Keratinocyte (primary cell): ENCODE measurements around the gene DTD1. TPM values are rescaled to one million over a fixed set of nuclear protein-coding genes. Genes with fewer than 3 reads are reported as not detected.

Source experiments
- DNase-seq: peaks from one replicate; pipeline ENCODE4 v3.0.0-alpha.2; 2011; ENCODE audit warnings: low read depth, missing footprints, low spot score
- FAIRE-seq: peaks from 2 replicates; lab custom pipeline; 2011; peaks lifted over from hg19 to GRCh38; lab: Jason Lieb, UNC
- H2AFZ ChIP-seq: 2 replicates; pipeline ENCODE4 v1.6.0; 2012; ENCODE audit warnings: low read length, control low read depth, inconsistent platforms; ENCODE audit not compliant: control insufficient read depth
- H3K27ac ChIP-seq: 2 replicates; pipeline ENCODE4 v1.5.1; 2011; ENCODE audit warnings: low read length; ENCODE audit not compliant: control insufficient read depth, insufficient read depth
- H3K27me3 ChIP-seq: 3 replicates; pipeline ENCODE4 v1.6.0; 2011; ENCODE audit warnings: low read length; ENCODE audit not compliant: control insufficient read depth, insufficient read depth; ENCODE audit errors: extremely low read depth
- H3K36me3 ChIP-seq, 2 experiments: 2 replicates in 1 of 2; 3 replicates in 1 of 2; pipeline ENCODE4 v1.5.1; 2011; ENCODE audit warnings: low read length in 2 of 2, mild to moderate bottlenecking in 1 of 2; ENCODE audit not compliant: control insufficient read depth in 2 of 2, insufficient read depth in 2 of 2; ENCODE audit errors: extremely low read depth in 1 of 2
- H3K4me1 ChIP-seq: 3 replicates; pipeline ENCODE4 v1.5.1; 2011; ENCODE audit warnings: low read length; ENCODE audit not compliant: control insufficient read depth, insufficient read depth; ENCODE audit errors: extremely low read depth
- H3K4me2 ChIP-seq: 3 replicates; pipeline ENCODE4 v1.6.0; 2011; ENCODE audit warnings: low read depth, low read length; ENCODE audit not compliant: control insufficient read depth, insufficient read depth; ENCODE audit errors: extremely low read depth
- H3K4me3 ChIP-seq, 3 experiments: fragments of 200-600 bp in 1 of 3; sonication (generic) in 1 of 3; 2 replicates in 2 of 3; 3 replicates in 1 of 3; pipeline ENCODE4 v1.5.1; 2011 to 2016; ENCODE audit warnings: low read length in 3 of 3, mild to moderate bottlenecking in 3 of 3, control low read depth in 2 of 3, inconsistent platforms in 1 of 3, low read depth in 1 of 3, mixed read lengths in 1 of 3, mixed run types in 1 of 3, moderate library complexity in 1 of 3; ENCODE audit not compliant: control insufficient read depth in 2 of 3, insufficient read depth in 2 of 3; ENCODE audit errors: extremely low read depth in 1 of 3
- H3K79me2 ChIP-seq: 2 replicates; pipeline ENCODE4 v1.6.0; 2012; ENCODE audit warnings: low read length; ENCODE audit not compliant: control insufficient read depth, insufficient read depth
- H3K9ac ChIP-seq: 3 replicates; pipeline ENCODE4 v1.6.0; 2011; ENCODE audit warnings: low read length; ENCODE audit not compliant: control insufficient read depth, insufficient read depth; ENCODE audit errors: extremely low read depth
- H3K9me1 ChIP-seq: 3 replicates; pipeline ENCODE4 v1.6.0; 2011; ENCODE audit warnings: low read length; ENCODE audit not compliant: control insufficient read depth, insufficient read depth; ENCODE audit errors: extremely low read depth
- H3K9me3 ChIP-seq: 2 replicates; pipeline ENCODE4 v1.5.1; 2012; ENCODE audit warnings: low read depth, low read length; ENCODE audit not compliant: control insufficient read depth
- H4K20me1 ChIP-seq: 3 replicates; pipeline ENCODE4 v1.6.0; 2011; ENCODE audit warnings: low read length; ENCODE audit not compliant: control insufficient read depth, insufficient read depth; ENCODE audit errors: extremely low read depth
- EZH2 ChIP-seq: IDR thresholded peaks from one replicate; pipeline ENCODE4 v1.6.1; 2012; ENCODE audit warnings: inconsistent platforms, mild to moderate bottlenecking, low read length, moderate library complexity
- dilution Hi-C: fragments of 300-500 bp; cut with MboI; formaldehyde crosslinking; loops from one replicate; pipeline ENCODE4 v1.7.0; 2020; ENCODE audit warnings: low sequenced_read_pairs; ENCODE audit not compliant: extremely low pct_ligation_motif_present
- polyA plus RNA-seq, 5 experiments: library from polyadenylated mRNA; depleted of rRNA in 3 of 5; stranded (reverse) in 3 of 5; stranded (forward) in 1 of 5; unstranded in 1 of 5; fragments of >200 nt; gene quantifications; 1 replicate in 1 of 5; 2 replicates in 3 of 5; 3 replicates in 1 of 5; pipeline versions ENCODE4 v1.2.1 to v1.2.3, GENCODE V29; 2011 to 2012; ENCODE audit warnings: missing spikeins in 2 of 5, low read depth in 1 of 5, low replicate concordance in 1 of 5
- TF ChIP-seq, protein P1 (sequence below), 3 experiments: IDR thresholded peaks in 1 of 3; conservative IDR thresholded peaks in 1 of 3; optimal IDR thresholded peaks in 1 of 3; 2 replicates in 2 of 3; 3 replicates in 1 of 3; pipeline versions ENCODE3 to v1.5.1; 2011; ENCODE audit warnings: low read length in 3 of 3, mild to moderate bottlenecking in 3 of 3, moderate library complexity in 2 of 3, control low read depth in 1 of 3, inconsistent platforms in 1 of 3; ENCODE audit not compliant: insufficient read depth in 2 of 3; ENCODE audit errors: extremely low read depth in 1 of 3

Gene DTD1
- polyA plus RNA-seq, 1 donor (not counting 4 experiments of a cell fraction or from before 2014, with no cell fraction given), result 68.3 TPM

DNA sequence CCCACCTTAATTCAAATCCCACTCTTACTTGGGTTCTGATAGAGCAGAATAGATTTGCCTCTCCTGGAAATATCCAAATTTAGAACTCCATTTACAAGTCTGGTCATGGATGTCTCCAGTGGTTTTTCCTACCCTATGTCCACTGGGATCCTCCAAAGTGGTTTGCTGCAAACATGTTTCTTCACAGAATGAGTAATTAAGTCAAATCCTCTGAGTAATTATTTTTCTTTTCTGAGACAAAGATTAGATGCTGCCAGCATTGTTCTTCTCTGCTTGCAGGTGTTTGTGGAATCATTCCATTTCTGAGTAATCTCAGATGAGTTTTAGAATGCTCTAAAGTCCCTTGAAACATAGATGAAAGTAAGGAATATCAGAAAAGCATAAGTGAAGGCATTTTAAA lies 21.9 kb downstream of the DTD1 start:
- Histone ChIP-seq H3K4me3 (no peak overlapping the region), H3K9me3 (no peaks in the 10 kb centered on the region), H3K27me3 (no peaks in the 10 kb centered on the region), H3K9ac (no peak overlapping the region), H3K4me2 (no peak overlapping the region), H3K79me2 (no peaks in the 10 kb centered on the region), H3K36me3 (peaks cover 3 to 4% of the 10 kb centered on the region in 2 experiments), H4K20me1 (no peaks in the 10 kb centered on the region), H3K27ac (no peak overlapping the region), H3K9me1 (no peaks in the 10 kb centered on the region), H2AFZ (no peak overlapping the region), H3K4me1 (peaks cover 11% of the 10 kb centered on the region)
- FAIRE-seq (peak; percentile 36), DNase-seq (no peak)
- TF ChIP-seq, protein P1, sequence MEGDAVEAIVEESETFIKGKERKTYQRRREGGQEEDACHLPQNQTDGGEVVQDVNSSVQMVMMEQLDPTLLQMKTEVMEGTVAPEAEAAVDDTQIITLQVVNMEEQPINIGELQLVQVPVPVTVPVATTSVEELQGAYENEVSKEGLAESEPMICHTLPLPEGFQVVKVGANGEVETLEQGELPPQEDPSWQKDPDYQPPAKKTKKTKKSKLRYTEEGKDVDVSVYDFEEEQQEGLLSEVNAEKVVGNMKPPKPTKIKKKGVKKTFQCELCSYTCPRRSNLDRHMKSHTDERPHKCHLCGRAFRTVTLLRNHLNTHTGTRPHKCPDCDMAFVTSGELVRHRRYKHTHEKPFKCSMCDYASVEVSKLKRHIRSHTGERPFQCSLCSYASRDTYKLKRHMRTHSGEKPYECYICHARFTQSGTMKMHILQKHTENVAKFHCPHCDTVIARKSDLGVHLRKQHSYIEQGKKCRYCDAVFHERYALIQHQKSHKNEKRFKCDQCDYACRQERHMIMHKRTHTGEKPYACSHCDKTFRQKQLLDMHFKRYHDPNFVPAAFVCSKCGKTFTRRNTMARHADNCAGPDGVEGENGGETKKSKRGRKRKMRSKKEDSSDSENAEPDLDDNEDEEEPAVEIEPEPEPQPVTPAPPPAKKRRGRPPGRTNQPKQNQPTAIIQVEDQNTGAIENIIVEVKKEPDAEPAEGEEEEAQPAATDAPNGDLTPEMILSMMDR (optimal IDR thresholded peaks at IDR 0.05 in 1 of 3, IDR thresholded peaks at IDR 0.05 in 1 of 3, conservative IDR thresholded peaks at IDR 0.05 in 1 of 3; ENCODE audit: extremely low read depth in 1 of 3, insufficient read depth in 2 of 3, low read length in 3 of 3), result no peak
- TF ChIP-seq EZH2, result no peak
- dilution Hi-C loops, result no loop called here

DNA sequence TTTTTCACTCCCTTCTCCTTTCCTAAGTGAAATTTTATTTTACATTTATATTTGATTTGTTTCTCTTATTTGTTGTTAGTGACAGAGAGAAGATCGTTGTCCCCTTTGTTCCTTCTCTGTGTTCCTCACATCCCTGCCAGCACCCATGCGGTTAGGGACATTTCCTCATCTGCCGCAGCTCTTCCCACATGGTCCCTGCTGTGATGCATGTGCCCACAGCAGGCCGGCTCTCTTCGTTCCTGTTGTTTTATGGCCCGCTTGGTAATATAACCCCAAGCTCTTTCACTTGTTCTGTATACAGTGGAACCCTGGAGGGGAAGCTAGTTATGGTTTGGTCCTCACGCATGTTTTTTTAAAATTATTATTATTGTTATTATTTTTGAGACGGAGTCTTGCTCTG lies 23.6 kb downstream of the DTD1 start:
- no peaks in the 10 kb centered on the region for H4K20me1 ChIP-seq
- no peak for FAIRE-seq
- no peak for DNase-seq
- no peak overlapping the region for H3K9ac ChIP-seq
- H3K4me2 ChIP-seq, result no peak overlapping the region
- no peak overlapping the region for H3K4me3 ChIP-seq
- no peak for TF ChIP-seq EZH2
- TF ChIP-seq, protein P1 (optimal IDR thresholded peaks at IDR 0.05 in 1 of 3, IDR thresholded peaks at IDR 0.05 in 1 of 3, conservative IDR thresholded peaks at IDR 0.05 in 1 of 3; ENCODE audit: extremely low read depth in 1 of 3, insufficient read depth in 2 of 3, low read length in 3 of 3), result no peak
- dilution Hi-C loops, result no loop called here
- H3K9me3 ChIP-seq, result no peaks in the 10 kb centered on the region
- no peaks in the 10 kb centered on the region for H3K79me2 ChIP-seq
- H2AFZ ChIP-seq, result no peak overlapping the region
- H3K4me1 ChIP-seq, result peaks cover 11% of the 10 kb centered on the region
- no peaks in the 10 kb centered on the region for H3K9me1 ChIP-seq
- no peaks in the 10 kb centered on the region for H3K27me3 ChIP-seq
- H3K36me3 ChIP-seq, result peaks cover 3 to 6% of the 10 kb centered on the region in 2 experiments
- H3K27ac ChIP-seq, result no peak overlapping the region
